Measurements from ENCODE around the gene OR6M1.

DNA sequence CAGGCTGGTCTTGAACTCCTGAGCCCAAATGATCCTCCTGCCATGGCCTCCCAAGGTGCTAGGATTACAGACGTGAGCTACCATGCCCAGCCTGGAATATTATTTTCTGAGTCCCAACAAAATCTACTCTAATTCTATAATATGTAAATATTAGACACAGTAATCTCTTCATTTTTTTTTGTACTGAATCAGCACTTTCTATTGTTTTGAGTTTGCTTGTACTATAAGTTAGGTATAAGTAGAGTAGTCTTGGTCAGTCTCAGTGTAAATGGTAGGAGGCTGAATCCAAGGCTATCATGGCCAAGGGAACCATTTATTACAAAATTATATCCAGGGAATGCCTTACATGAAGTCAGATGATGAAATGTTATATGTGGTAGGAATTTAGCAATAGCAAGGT is 32.2 kb downstream of the OR6M1 start:
- TF ChIP-seq, protein P1, sequence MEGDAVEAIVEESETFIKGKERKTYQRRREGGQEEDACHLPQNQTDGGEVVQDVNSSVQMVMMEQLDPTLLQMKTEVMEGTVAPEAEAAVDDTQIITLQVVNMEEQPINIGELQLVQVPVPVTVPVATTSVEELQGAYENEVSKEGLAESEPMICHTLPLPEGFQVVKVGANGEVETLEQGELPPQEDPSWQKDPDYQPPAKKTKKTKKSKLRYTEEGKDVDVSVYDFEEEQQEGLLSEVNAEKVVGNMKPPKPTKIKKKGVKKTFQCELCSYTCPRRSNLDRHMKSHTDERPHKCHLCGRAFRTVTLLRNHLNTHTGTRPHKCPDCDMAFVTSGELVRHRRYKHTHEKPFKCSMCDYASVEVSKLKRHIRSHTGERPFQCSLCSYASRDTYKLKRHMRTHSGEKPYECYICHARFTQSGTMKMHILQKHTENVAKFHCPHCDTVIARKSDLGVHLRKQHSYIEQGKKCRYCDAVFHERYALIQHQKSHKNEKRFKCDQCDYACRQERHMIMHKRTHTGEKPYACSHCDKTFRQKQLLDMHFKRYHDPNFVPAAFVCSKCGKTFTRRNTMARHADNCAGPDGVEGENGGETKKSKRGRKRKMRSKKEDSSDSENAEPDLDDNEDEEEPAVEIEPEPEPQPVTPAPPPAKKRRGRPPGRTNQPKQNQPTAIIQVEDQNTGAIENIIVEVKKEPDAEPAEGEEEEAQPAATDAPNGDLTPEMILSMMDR (conservative IDR thresholded peaks at IDR 0.05; ENCODE audit: low read length), result no peak
- TF ChIP-seq EZH2phosphoT487 (IDR thresholded peaks at IDR 0.05; ENCODE audit: borderline replicate concordance, low read depth, low read length), result no peak

Measured in OCI-LY7 (cell line).